Liver (tissue), 9 donors: ENCODE measurements around the gene TNFAIP1. TPM values are rescaled to one million over a fixed set of nuclear protein-coding genes. Genes with fewer than 3 reads are reported as not detected.

Experiments
- DNase-seq: peaks from one replicate; pipeline ENCODE4 v3.0.0-alpha.2; 2017; ENCODE audit warnings: low spot score
- H3K27ac ChIP-seq, 2 donors: one replicate each; pipeline ENCODE4 v1.7.0; 2013; ENCODE audit warnings: inconsistent platforms in 2 of 2, low read length in 2 of 2, control low read depth in 1 of 2, low read depth in 1 of 2, mild to moderate bottlenecking in 1 of 2
- H3K27me3 ChIP-seq, 4 donors: one replicate each; pipeline versions ENCODE4 v1.6.1 to v1.7.0; 2013; ENCODE audit warnings: low read length in 3 of 4, inconsistent platforms in 1 of 4, mild to moderate bottlenecking in 1 of 4, moderate library complexity in 1 of 4; ENCODE audit not compliant: control insufficient read depth in 4 of 4, insufficient read depth in 4 of 4
- H3K36me3 ChIP-seq, 4 donors: one replicate each; pipeline versions ENCODE4 v1.6.1 to v1.7.0; 2013; ENCODE audit warnings: low read length in 3 of 4, mild to moderate bottlenecking in 3 of 4, low read depth in 1 of 4, moderate library complexity in 1 of 4; ENCODE audit not compliant: control insufficient read depth in 4 of 4, insufficient read depth in 3 of 4
- H3K4me1 ChIP-seq, 4 donors: one replicate each; pipeline versions ENCODE4 v1.6.1 to v1.7.0; 2013; ENCODE audit warnings: low read length in 3 of 4, mild to moderate bottlenecking in 3 of 4, moderate library complexity in 1 of 4; ENCODE audit not compliant: control insufficient read depth in 4 of 4, insufficient read depth in 4 of 4
- H3K4me3 ChIP-seq, 3 donors: one replicate each; pipeline versions ENCODE4 v1.6.1 to v1.7.0; 2013; ENCODE audit warnings: low read length in 3 of 3, control low read depth in 1 of 3, low read depth in 1 of 3, mild to moderate bottlenecking in 1 of 3
- H3K9ac ChIP-seq, 2 donors: one replicate each; pipeline ENCODE4 v1.7.0; 2013; ENCODE audit warnings: low read length in 2 of 2, mild to moderate bottlenecking in 2 of 2, moderate library complexity in 2 of 2, control low read depth in 1 of 2, low read depth in 1 of 2
- H3K9me3 ChIP-seq, 4 donors: one replicate each; pipeline versions ENCODE4 v1.6.1 to v1.7.0; 2013; ENCODE audit warnings: low read length in 3 of 4; ENCODE audit not compliant: control insufficient read depth in 4 of 4
- ATF3 ChIP-seq: IDR thresholded peaks from 2 replicates; pipeline ENCODE4 v1.6.1; 2016; ENCODE audit warnings: antibody characterized with exemption
- EGR1 ChIP-seq, 2 donors: IDR thresholded peaks; 2 replicates each; pipeline ENCODE4 v1.6.1; 2016 to 2018; ENCODE audit warnings: antibody characterized with exemption in 2 of 2, low read depth in 2 of 2
- FOXA1 ChIP-seq: IDR thresholded peaks from 2 replicates; pipeline ENCODE4 v1.6.1; 2016; ENCODE audit warnings: antibody characterized with exemption
- FOXA2 ChIP-seq: IDR thresholded peaks from 2 replicates; pipeline ENCODE4 v1.6.1; 2016; ENCODE audit warnings: antibody characterized with exemption
- GABPA ChIP-seq, 2 donors: IDR thresholded peaks in 1 of 2; conservative IDR thresholded peaks in 1 of 2; 2 replicates each; pipeline ENCODE4 v1.6.1; 2016; ENCODE audit warnings: antibody characterized with exemption in 2 of 2, mild to moderate bottlenecking in 1 of 2, moderate library complexity in 1 of 2
- HNF4A ChIP-seq, 2 donors: conservative IDR thresholded peaks; 2 replicates each; pipeline ENCODE4 v1.6.1; 2016; ENCODE audit warnings: antibody characterized with exemption in 2 of 2, mild to moderate bottlenecking in 2 of 2
- HNF4G ChIP-seq: IDR thresholded peaks from 2 replicates; pipeline ENCODE4 v1.6.1; 2016; ENCODE audit warnings: antibody characterized with exemption
- JUND ChIP-seq, 2 donors: IDR thresholded peaks; 2 replicates each; pipeline ENCODE4 v1.6.1; 2016; ENCODE audit warnings: antibody characterized with exemption in 2 of 2
- MAX ChIP-seq: IDR thresholded peaks from 2 replicates; pipeline ENCODE4 v1.6.1; 2016; ENCODE audit warnings: antibody characterized with exemption
- NR2F2 ChIP-seq: IDR thresholded peaks from 2 replicates; pipeline ENCODE4 v1.6.1; 2016; ENCODE audit warnings: antibody characterized with exemption
- RAD21 ChIP-seq, 2 donors: IDR thresholded peaks; 2 replicates each; pipeline ENCODE4 v1.6.1; 2016; ENCODE audit warnings: antibody characterized with exemption in 2 of 2, mild to moderate bottlenecking in 2 of 2
- RXRA ChIP-seq, 2 donors: IDR thresholded peaks; 2 replicates each; pipeline ENCODE4 v1.6.1; 2017 to 2018; ENCODE audit warnings: antibody characterized with exemption in 2 of 2, mild to moderate bottlenecking in 1 of 2
- SP1 ChIP-seq: IDR thresholded peaks from 2 replicates; pipeline ENCODE4 v1.6.1; 2018; ENCODE audit warnings: antibody characterized with exemption, mild to moderate bottlenecking
- TAF1 ChIP-seq: conservative IDR thresholded peaks from 2 replicates; pipeline ENCODE4 v1.6.1; 2016; ENCODE audit warnings: antibody characterized with exemption, mild to moderate bottlenecking
- YY1 ChIP-seq: IDR thresholded peaks from 2 replicates; pipeline ENCODE4 v1.6.1; 2016; ENCODE audit warnings: antibody characterized with exemption, mild to moderate bottlenecking
- ZBTB33 ChIP-seq: IDR thresholded peaks from 2 replicates; pipeline ENCODE4 v1.6.1; 2016; ENCODE audit warnings: antibody characterized with exemption
- WGBS: extraction: QIAGEN DNeasy Blood & Tissue Kit; methylation state at CpG from one replicate; pipeline ENCODE4 v1.1.7; 2013; 5-methylcytosine and 5-hydroxymethylcytosine counted together
- polyA plus RNA-seq, 2 donors: library from polyadenylated mRNA; stranded (reverse) in 1 of 2; unstranded in 1 of 2; fragments of 200-250 nt in 1 of 2; fragments of >200 nt in 1 of 2; fragmentation: Nextera tagmentation in 1 of 2; extraction: Ambion mirVana in 1 of 2; gene quantifications; one replicate each; pipeline versions ENCODE4 v1.2.1 to v1.2.3, GENCODE V29; 2013 to 2015
- total RNA-seq, 2 donors: library from RNA; depleted of rRNA; stranded (reverse); fragments of >200 nt; gene quantifications; one replicate each; pipeline ENCODE4 v1.2.3, GENCODE V29; 2014
- TF ChIP-seq, protein P1 (sequence below): fragments of 150-350 bp; IDR thresholded peaks from 2 replicates; pipeline ENCODE4 v1.5.1; 2017; ENCODE audit warnings: improper control_type of control experiment, low read depth, low read length; ENCODE audit not compliant: missing input control
- TF ChIP-seq, protein P2 (sequence below): IDR thresholded peaks from 2 replicates; pipeline ENCODE4 v1.6.1; 2016; ENCODE audit warnings: antibody characterized with exemption, mild to moderate bottlenecking
- donor health status: healthy.
- donor health status: healthy.
- donor health status: healthy.
- donor health status: healthy.
- donor health status: healthy.

The TNFAIP1 gene
- total and polyA plus RNA-seq, 4 donors: 11.7 to 31.7 (median 19.6) TPM

- Histone ChIP-seq H3K4me3 (no peak overlapping the region), H3K4me1 (peaks cover 17 to 51% (median 37%) of the 10 kb centered on the region in 4 donors), H3K9me3 (no peaks in the 10 kb centered on the region), H3K27ac (no peak overlapping the region), H3K36me3 (peaks cover 15 to 61% (median 52%) of the 10 kb centered on the region in 4 donors), H3K27me3 (no peaks in the 10 kb centered on the region), H3K9ac (no peak overlapping the region)
- 96% methylated on average over 7 of the region's 7 CpGs for WGBS
- no peak for DNase-seq
- TF ChIP-seq HNF4A (conservative IDR thresholded peaks at IDR 0.05) (no peak), HNF4G (no peak), TAF1 (no peak), GABPA (IDR thresholded peaks at IDR 0.05 in 1 of 2, conservative IDR thresholded peaks at IDR 0.05 in 1 of 2) (no peak), FOXA2 (no peak), SP1 (no peak), JUND (IDR thresholded peaks at IDR 0.05) (no peak), YY1 (no peak), MAX (no peak), NR2F2 (no peak), EGR1 (IDR thresholded peaks at IDR 0.05; ENCODE audit: low read depth in 2 of 2) (no peak), RAD21 (IDR thresholded peaks at IDR 0.05) (no peak), ATF3 (no peak), FOXA1 (no peak), ZBTB33 (no peak), RXRA (IDR thresholded peaks at IDR 0.05) (no peak)
- TF ChIP-seq, protein P1, sequence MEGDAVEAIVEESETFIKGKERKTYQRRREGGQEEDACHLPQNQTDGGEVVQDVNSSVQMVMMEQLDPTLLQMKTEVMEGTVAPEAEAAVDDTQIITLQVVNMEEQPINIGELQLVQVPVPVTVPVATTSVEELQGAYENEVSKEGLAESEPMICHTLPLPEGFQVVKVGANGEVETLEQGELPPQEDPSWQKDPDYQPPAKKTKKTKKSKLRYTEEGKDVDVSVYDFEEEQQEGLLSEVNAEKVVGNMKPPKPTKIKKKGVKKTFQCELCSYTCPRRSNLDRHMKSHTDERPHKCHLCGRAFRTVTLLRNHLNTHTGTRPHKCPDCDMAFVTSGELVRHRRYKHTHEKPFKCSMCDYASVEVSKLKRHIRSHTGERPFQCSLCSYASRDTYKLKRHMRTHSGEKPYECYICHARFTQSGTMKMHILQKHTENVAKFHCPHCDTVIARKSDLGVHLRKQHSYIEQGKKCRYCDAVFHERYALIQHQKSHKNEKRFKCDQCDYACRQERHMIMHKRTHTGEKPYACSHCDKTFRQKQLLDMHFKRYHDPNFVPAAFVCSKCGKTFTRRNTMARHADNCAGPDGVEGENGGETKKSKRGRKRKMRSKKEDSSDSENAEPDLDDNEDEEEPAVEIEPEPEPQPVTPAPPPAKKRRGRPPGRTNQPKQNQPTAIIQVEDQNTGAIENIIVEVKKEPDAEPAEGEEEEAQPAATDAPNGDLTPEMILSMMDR: no peak
- TF ChIP-seq, protein P2, sequence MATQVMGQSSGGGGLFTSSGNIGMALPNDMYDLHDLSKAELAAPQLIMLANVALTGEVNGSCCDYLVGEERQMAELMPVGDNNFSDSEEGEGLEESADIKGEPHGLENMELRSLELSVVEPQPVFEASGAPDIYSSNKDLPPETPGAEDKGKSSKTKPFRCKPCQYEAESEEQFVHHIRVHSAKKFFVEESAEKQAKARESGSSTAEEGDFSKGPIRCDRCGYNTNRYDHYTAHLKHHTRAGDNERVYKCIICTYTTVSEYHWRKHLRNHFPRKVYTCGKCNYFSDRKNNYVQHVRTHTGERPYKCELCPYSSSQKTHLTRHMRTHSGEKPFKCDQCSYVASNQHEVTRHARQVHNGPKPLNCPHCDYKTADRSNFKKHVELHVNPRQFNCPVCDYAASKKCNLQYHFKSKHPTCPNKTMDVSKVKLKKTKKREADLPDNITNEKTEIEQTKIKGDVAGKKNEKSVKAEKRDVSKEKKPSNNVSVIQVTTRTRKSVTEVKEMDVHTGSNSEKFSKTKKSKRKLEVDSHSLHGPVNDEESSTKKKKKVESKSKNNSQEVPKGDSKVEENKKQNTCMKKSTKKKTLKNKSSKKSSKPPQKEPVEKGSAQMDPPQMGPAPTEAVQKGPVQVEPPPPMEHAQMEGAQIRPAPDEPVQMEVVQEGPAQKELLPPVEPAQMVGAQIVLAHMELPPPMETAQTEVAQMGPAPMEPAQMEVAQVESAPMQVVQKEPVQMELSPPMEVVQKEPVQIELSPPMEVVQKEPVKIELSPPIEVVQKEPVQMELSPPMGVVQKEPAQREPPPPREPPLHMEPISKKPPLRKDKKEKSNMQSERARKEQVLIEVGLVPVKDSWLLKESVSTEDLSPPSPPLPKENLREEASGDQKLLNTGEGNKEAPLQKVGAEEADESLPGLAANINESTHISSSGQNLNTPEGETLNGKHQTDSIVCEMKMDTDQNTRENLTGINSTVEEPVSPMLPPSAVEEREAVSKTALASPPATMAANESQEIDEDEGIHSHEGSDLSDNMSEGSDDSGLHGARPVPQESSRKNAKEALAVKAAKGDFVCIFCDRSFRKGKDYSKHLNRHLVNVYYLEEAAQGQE: no peak
These were observed 14.7 kb downstream of the TNFAIP1 start for GRCh38 chr17:28350271-28350670.
